Activated CD4-positive, alpha-beta T cell treated with anti-CD3 and anti-CD28 coated beads, Interleukin-10, Interleukin-2, amounts not matched to agents 100 ng/mL and 50 ng/mL, durations not matched to agents 16 hours and 8 hours (primary cell): ENCODE results near the gene CDYL.
"Not testable (repeated sequence)": the region's sequence is repeated elsewhere in the genome, so short reads cannot be mapped to it uniquely, and the experiment has no call there.

Experiments
- DNase-seq: peaks from one replicate; pipeline ENCODE4 v3.0.0-alpha.2; 2020

Gene CDYL

DNA sequence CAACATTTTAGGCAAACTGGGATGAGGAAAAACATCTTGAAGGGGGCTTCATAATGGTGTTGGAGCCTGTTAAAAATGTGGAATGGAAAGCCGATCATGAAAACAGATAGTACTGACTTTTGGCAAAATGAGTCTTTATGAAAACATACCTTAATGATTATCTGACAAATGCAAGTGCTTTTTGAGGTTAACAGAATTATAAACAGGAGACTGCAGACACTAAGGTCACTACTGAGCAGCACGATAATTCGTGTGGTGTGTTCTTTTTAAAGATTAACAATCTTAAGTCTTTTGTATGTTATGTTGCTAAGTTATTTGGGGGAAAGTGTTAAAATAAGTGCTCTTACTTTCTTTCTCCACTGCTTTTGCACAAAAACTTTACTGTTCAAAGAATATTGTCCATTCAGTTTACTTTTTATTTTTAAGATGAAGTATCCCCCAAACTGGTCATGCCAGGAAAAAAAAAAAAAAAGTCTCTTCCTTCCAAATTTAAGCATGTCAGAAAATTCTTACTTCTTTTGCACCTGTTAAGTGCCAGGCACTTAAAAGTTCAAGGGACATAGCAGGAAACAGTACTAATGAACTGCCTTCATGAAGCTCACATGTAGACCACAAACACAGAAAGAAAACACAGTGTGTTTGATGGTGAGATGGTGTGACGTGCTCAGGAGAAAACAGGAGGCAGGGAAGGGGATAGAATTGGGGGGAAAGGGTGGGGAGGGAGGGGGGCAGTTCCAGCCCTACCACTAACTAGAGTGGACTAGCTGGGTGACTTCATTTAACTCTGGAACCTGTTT lies 73.2 kb downstream of the CDYL start:
- DNase-seq: no peak

DNA sequence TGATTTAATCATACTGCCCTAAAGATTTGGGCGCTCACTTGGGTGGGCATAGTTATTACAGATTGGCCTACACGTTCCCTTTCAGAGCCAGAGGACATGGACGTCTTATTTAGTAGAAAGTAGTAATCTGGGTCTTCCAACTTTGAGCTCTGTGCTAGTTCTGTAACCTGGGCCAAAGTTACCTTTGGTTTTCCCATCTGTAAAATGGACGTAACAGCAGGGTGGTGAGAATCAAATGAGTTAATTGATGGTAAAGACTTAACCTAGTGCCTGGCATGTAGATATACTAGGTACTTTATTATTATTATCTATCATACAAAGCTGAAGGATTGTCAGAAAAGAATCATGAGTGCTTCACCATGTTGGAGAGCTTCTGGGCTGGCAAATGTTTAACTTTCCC lies 74.8 kb downstream of the CDYL start:
- no peak for DNase-seq

DNA sequence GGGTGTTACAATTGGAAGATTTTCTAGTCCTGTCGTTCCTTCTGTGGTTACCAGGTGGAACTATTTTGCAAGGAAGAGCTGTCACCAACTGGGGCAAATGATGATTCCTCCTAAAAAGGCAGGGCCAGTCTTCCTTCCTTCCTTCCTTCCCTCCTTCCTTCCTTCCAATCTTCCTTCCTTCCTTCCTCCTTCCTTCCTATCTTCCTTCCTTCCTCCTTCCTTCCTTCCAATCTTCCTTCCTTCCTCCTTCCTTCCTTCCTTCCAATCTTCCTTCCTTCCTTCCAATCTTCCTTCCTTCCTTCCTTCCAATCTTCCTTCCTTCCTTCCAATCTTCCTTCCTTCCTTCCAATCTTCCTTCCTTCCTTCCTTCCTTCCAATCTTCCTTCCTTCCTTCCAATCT lies 76.0 kb downstream of the CDYL start:
- not testable (repeated sequence) for DNase-seq

DNA sequence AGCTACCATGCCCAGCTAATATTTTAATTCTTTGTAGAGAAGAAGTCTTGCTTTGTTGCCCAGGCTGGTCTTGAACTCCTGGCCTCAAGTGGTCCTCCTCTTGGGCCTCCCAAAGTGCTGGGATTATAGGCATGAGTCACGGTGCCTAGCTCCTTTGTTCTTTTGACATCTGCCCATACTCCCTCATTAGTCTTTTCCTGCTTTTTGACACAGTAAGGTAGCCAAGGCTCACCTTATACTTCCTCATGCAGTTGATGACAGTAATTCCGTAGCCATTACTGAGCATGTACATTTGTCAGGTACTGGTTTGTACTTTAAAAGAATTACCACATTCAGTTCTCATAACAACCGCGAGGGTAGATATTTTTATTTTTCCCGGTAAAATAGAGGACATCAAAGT lies 76.7 kb downstream of the CDYL start:
- no peak for DNase-seq

DNA sequence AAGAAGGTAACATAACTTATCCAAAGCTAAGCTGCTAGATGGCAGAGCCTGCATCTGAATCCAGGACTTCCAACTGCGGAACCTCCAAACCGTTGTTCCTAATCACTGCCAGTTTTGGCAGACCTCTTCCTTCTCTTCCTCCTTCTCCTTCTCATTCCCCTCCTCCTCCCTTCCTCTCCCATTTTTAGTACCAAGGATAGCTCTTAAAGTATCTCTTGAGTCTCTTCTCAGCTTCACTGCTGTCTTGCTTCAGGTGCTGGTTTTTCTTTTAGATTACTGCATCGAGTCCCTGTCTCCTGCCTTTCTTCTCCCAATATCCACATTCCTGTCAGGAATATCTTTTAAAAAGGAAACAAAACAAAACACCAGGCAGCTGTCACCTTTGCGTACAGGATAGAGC lies 77.1 kb downstream of the CDYL start:
- no peak for DNase-seq

DNA sequence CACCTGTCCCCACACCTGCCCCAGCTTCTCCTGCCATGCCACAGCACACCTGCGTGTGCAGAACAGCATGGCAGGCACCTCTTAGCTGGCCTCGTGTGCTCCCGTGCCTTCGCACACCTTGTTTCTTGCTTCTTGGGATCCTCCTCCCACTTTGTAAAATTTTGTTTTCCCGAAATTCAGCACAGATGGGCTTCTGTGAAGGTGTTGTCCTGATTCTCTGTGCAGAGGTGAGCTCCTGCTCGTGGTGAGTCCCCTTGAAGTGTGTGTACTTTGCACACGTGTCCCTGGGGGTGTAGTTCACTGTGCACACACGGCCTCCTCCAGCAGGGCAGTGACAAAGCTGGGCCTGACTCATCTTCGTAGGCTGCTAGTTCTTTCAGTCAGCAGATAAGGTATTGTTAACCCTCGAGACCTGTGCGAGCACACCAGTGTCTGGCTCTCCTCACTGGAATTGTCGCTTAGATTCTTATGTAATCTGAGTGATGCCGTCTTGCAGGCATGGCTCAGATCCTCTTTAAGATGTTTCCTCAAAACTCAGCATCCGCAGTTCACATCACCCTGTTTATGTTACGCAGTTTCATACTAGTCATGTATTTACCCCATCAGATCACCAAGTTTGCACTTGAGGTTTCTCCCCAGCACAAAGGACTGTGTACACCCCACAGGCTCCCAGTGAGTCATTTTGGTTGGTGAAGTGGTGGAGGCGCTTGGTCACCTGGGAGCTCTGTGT lies 77.7 kb downstream of the CDYL start:
- DNase-seq: peak; percentile 39

DNA sequence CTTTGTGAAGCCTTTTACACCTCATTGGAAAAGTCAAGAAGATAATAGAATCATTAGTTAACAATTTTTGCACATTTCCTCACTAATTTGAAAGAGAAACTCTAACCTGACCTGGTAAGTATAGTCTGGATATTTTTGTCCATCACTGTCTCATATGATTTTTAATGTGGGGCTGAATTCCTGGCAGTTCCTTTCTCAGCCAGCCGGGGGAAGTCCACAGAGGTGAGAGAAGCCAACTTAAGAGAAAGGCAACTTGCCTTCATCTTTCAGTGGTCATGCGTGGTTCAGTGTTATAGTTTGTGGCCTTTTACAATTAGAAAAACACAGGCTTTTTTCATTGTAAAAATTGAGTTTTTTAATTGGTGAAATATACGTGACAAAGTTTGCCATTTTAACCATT lies 80.6 kb downstream of the CDYL start:
- no peak for DNase-seq

DNA sequence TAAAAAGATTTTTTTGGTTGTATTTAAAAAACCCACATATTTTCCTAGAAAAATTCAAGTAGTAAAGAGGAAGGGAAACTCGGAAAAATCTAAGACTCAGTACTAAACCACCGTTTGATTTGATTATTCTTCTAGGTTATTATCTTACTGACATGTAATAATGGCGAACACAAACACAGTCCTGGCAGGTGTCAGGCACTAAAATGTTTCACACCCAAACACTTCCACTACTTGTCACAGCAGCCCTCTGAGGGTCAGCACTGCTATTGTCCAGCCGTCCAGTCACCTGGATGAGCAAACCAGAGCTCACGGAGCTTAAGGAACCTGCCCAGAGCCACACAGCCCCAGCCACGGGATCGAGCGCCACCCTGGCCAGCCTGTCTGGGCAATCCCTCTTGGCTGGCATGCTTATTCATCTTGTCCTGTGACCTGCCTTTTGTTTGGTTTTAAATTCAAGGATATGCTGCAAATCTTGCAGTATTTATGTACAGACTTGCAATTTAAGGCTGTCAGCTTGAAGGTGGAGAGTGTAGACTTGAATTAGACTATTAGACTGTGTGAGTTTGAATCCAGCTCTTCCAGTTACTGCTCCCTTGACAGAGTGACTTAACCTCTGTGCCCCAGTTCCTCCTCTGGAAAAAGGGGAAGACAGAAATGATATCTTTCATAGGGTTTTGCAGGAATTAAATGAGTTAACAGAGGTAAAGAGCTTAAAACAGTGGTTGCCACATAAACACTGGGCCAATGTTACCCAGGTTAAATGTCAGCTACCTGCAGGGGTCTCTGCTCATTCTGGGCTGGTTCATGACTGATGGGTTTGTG lies 82.2 kb downstream of the CDYL start:
- DNase-seq: no peak

DNA sequence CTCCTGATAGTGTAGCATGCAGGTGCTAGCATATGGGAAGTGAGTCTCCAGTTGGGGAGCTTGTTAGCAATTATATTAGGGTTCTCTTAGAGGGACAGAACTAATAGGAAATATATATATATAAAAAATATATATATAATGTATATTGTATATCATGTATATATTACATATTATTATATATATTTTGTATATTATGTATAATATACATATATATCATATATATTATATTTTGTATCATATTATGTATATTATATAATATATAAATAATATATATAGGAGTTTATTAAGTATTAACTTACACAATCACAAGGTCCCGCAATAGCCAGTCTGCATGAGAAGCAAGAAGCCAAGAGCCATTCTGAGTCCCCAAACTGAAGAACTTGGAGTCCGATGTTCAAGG lies 84.2 kb downstream of the CDYL start:
- no peak for DNase-seq

DNA sequence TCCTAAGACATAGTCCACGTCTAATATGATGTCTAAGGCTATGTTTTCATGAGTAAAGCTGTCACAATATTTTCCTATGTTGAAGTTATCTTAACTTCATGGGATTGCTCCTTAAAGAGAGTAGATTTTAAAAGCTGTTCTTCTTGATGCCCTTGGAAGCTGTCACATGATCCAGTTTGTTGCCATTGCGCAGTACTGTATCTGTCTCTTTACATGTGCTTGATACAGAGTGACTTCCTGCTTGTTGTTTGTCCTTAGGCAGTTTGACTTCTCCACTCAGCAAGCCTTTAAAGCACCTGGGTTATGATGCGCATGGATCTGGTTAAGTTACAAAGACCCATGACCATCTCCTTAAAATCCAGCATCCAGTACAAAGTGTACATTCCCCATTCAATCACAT lies 85.4 kb downstream of the CDYL start:
- no peak for DNase-seq

DNA sequence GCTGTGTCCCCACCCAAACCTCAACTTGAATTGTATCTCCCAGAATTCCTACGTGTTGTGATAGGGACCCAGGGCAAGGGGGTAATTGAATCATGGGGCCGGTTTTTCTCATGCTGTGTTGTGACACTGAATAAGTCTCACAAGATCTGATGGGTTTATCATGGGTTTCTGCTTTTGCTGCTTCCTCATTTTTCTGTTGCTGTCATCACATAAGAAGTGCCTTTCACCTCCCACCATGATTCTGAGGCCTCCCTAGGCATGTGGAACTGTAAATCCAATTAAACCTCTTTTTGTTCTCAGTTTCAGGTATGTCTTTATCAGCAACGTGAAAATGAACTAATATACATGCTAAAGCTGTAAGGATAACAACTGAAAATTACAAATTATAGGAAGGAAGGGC lies 88.3 kb downstream of the CDYL start:
- DNase-seq: no peak

DNA sequence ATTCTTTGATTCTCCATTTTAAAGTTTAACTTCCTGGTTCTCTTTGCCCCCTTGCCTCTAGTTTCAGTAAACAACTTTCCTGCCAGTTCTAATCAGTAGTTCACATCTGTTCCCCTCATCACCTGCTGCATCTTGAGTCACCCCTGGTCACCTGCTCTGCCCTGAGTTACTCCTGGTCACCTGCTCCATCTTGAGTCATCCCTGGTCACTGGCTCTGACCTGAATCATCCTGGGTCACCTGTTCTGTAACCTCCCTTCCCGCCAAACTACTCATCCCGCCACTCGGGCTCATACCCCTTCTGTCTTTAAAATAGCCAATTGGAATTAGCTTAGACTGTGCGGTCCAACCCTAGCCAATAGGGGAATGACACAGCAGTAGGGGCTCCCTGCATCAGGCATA lies 88.8 kb downstream of the CDYL start:
- DNase-seq: not testable (repeated sequence)

DNA sequence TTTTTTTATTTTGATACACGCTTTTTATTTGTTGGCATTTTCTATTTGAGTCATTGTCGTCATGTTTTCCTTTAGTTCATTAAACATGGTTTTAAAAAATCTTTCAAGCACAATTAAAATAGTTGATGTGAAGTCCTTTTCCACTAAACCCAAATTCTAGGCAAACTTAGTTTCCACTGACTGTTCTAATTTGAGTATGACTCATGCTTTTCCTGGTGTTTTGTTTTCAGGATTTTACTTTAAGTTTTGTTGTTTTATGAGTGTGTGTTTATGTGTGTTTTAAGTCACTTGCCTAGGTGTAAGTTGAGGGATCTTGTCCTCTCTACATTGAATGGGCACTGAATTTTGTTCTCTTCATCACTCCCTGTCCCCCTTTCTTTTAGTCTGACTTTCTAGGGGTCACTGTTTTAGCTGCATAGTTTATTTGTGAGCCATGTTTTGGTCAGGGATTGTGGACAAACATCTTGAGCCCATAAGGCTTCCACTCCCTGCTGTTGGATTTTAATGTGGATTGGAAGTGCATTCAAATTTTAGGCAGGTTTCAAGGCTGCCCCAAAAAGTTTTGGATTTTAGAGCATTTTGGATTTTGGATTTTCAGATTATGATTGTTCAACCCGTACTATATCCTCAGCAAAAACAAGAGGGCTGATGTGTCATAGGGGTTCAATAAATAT lies 94.8 kb downstream of the CDYL start:
- DNase-seq: no peak

DNA sequence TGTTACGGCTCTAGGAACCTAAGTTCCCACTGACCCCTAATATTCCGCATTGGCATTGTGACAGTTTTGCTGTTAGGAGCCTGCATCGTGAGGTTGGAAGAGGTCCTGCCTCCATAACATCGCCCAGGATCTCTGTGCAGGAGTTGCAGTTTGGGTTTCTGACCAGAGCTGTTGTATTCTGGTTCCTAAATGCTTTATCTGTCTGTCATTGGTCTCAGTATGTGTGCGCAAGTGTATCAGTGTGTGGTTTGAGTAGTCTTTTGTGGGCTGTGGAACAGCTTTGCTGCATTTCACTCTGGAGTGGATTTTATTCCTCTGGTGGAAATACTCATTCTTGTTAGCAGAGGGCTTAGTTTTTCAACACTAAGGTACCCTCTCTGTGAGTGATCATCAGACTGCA lies 95.6 kb downstream of the CDYL start:
- DNase-seq: no peak

DNA sequence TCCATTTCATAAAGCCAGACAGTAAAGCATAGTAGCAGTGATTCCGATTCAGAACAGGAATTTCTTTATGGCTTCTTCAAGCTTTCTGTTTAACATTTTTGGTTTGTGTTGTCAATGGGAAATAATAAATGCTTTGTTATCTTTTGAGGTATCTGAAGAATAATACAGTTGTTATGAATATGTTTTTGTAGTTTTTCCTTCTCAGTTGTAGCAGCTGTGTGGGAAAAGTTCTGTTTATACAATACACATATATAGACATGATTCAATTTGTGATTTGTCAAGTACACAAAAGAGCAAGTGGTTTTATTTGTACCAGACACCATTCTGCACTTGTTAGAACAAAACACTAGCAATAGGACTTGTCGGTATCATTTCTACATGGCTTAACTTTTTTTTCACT lies 96.6 kb downstream of the CDYL start:
- no peak for DNase-seq

DNA sequence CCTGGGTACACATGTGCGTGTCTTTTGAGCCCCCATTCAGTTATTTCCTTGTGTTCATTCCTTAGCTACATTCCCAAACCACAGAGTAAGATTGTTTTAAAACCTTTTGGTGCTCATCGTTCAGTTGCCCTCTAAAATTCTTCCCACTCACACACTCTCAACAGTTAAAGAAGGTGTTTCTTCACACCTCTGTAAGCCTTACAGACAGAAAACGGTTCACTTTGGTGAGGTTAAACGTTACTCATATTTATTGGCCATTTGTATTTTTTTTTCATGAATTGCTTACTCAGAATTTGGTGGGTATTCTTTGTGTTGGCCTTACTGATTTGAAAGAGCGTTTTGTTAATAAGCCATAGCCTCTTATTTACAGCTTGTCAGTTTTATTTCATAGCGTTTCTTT lies 97.7 kb downstream of the CDYL start:
- DNase-seq: no peak

DNA sequence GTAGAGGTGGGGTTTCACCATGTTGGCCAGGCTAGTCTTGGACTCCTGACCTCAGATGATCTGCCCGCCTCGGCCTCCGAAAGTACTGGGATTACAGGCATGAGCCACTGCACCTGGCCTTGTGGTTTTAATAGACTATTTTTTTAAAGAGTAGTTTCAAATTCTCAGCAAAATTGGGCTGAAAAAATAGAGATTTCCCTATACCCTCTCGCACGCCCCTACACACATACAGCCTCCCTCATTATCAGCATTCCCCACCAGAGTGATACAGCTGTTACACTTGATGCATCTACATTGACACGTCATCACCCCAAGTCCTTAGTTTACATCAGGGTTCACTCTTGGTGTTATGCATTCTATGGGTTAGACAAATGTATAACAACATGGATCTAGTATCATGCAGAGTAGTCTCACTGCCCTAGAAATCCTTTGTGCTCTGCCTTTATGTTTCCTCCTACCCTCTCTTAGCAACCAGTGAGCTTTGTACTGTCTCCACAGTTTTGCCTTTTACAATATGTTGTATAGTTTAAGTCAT lies 103.6 kb downstream of the CDYL start:
- no peak for DNase-seq

DNA sequence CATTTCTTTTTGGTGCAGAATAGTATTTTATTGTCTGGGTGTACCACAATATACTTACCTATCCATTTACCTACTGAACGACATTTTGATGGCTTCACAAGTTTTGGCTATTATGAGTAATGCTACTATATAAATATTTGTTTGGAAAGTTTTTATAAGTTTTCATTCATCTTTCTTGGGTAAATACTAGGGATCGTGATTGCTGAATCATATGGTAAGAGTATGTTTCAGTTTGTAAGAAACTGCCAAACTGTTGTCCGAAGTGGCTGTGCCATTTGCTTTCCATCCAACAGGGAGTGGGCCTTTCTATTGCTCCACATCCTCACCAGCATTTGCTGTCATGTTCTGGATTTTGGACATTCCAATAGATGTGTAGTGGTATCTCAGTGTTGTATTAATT lies 104.2 kb downstream of the CDYL start:
- no peak for DNase-seq

DNA sequence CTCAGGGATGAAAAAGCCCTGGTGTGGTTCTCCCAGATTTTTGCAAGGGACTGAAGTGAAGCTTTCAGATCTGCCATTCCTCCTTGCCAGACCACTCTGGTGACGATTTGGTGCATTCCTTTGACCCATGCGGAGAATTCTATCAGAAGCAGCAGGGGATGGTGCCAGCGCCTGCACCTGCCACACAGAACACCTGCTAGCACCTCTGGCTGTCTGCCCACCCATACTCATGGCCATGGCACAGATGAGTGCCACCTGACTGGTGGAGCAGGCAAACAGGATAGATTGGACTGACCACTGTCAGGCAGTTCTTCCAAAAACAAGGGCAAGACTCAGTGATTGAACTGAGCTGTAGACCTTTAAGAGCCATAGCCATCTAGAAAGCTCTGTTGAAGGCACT lies 107.1 kb downstream of the CDYL start:
- no peak for DNase-seq

DNA sequence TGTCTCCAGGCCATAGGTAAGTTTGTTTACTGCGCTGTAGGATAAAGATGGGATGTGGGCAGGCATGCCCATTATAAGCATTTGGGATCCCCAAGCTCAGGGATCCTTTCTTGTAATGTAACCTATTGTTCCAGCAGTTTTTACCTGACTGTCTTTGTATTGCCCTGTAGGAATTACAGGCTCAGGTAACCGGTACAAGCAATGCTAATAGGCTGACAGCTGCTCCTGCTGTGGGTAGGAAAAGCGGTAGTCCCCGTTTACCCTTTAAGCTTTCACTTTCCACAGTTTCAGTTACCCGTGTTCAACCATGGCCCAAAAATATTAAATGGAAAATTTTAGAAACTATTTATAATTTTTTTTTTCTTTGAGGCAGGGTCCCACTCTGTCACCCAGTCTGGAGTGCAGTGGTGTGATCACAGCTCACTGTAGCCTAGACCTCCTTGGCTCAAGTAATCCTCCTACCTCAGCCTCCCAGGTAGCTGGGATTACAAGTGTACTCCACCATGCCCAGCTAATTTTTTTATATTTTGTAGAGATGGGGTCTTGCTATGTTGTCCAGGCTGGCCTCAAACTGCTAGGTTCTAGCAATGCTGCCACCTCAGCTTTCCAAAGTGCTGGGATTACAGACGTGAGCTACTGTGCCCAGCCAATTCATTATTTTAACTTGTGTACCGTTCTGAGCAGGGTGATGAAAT lies 108.6 kb downstream of the CDYL start:
- DNase-seq: no peak

DNA sequence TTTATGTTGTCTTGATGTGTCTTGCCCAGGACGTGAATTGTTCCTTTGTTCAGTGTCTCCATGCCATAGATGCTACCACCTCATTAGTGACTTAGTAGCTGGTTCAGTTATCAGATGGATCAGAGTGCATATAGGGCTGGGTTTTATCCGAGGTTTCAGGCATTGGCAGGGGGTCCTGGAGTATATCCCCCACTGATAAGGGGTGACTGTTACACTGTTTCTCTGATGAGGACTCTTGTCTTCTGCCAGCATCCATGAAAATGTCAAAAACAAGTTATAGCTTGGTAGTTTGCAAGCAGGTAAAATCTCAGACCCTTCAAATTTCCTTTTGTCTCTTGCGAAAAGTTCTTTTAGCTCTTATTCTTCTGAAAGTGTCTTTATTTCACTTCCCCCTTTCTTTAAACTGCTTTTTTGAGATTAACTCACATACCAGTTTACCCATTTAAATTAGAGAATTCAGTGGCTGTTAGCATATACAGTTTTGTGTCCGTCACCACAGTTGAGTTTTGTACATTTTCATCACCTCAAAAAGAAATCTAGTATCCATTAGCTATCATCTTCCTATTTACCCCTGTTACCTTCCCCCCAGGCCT lies 109.2 kb downstream of the CDYL start:
- no peak for DNase-seq

DNA sequence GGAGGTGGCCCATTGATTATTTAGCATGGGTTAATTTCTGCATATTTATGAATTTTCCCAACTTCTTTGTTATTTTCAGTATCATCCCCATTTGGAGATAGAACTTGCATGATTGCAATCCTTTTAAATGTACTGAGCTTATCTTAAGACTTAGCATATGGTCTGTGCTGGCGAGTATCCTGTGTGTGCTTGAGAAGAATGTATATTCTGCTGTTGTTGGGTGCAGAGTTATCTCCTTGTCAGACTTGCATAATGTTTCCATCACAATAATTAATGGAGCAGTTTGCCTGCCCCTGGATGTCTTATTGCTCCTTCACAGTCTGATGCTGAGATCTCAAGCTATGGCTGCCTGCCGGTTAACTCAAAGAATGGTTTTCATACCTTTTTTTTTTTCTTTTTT lies 112.6 kb downstream of the CDYL start:
- DNase-seq: no peak
